Fibroblast of skin of abdomen (primary cell): Measurements from ENCODE around the gene ZNF879. TPM values are rescaled to one million over a fixed set of nuclear protein-coding genes. Genes with fewer than 3 reads are reported as not detected.
A peak's percentile ranks its signal among the peaks of the same experiment; 100 is the strongest.

Experiments used
- DNase-seq: peaks from one replicate; pipeline ENCODE4 v3.0.0-alpha.2; 2013
- polyA plus RNA-seq, 2 experiments: library from polyadenylated mRNA; unstranded; fragments of 120-200 nt; gene quantifications; one replicate each; pipeline ENCODE4 v1.2.1, GENCODE V29; 2013; ENCODE audit not compliant: insufficient read length in 2 of 2

The ZNF879 gene
- polyA plus RNA-seq (2013, experiment 1 of 2; ENCODE audit: insufficient read length): 2.5 TPM
- 2.3 TPM for polyA plus RNA-seq (2013, experiment 2 of 2; ENCODE audit: insufficient read length)

DNA sequence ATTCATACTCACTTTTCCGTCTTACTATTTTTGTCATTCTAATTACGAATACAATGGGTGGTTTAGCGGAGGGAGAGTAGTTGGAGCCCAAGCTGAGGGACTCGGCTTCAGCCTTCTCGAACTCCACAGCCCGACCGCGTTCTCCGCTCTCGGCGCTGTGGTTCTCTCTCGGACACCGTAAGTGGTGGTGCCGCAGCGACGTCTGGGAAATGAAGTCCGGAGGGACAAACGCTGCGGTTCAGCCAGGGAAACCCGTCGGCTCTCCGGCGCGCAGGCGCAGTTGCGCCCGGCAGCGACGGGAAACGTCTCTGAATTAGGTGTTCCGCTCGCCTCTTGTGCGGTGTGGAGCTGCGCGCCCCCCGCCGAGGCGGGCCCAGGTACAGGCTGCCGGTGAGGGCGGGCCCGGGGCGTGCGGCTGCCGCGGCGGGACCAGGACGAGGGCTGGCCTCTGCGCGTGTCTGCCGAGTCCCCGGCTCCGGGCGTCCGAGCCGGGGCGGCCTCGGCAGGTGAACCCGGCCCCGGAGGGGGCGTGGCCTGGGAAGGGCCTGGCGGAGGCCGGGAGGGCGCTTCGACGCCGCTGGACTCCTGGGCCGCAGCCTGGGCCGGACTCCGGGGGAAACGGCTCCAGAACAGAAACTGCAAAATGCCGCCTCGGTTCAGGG is at the start of gene ZNF879:
Gene ZNF879, plus strand, starts transcription at position 277 of the 662 bp plus-strand sequence. CDS start 1,201 bp downstream, outside the sequence.
- DNase-seq: peak; percentile 96

DNA sequence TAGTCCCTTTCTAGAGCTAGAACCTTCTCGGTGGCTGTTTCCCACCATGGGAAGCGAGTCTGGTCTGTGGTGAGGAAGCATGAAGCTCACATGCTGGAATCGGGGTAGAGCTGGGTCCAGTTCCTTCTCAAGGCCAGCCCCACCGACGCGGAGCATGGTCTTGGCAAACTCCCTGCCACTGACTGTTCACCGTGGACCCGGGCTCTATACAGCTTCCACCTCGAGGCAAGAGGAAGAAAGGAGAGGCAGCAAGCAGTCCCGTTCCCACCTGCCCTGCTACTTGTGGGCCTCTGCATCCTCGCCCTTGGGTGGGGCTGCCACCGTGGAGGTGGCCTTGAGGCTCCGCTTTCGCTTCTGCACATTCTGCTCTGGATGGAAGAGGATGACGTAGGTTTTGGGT is 42.2 kb upstream of the ZNF879 start:
- no peak for DNase-seq

- DNase-seq: no peak
These were observed 40.7 kb upstream of the ZNF879 start for GRCh38 chr5:178982941-178983340.

GRCh38 chr5:178983728-178984127 is 39.9 kb upstream of the ZNF879 start:
- DNase-seq: no peak

GRCh38 chr5:178984145-178985072 is 39.2 kb upstream of the ZNF879 start:
- no peak for DNase-seq

- DNase-seq: no peak
These were observed 37.2 kb upstream of the ZNF879 start for GRCh38 chr5:178986326-178986960.

DNA sequence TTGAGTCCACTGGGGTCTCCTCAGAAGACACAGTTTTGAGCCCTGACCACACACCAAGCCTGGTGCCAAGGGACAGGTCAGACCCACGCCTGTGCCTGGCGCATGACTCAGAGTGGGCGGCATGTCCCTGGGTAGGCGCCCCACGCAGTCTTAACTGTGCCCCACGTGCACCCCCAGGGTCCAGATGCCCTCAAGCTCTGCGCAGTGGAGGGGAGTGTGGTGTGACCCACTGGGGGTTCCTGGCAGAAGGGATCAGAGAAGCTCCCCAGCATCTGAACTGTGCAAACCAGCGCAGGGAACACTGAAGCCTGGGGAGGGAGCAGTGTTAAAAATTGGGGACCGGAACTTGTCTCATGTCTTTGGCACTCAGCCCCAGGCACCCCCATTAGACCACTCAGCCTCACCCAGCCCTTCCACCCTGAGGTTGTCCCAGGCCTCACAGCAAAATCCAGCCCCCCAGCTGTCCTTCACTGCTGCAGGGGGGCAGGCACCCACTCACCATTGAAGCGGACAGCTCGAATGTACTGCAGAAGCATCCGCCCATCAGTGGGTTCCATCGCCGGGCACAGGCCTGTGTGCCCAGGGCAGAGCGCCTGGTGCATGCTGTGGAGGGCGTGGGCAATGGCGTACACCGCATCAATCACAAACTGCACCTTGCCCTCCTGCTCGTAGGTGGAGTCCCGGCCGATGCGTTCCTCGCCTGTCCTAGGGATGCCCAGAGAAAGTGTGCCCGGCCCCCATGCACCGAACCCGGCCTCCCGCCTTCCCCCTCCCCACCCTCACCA is 35.0 kb upstream of the ZNF879 start:
- no peak for DNase-seq

DNA sequence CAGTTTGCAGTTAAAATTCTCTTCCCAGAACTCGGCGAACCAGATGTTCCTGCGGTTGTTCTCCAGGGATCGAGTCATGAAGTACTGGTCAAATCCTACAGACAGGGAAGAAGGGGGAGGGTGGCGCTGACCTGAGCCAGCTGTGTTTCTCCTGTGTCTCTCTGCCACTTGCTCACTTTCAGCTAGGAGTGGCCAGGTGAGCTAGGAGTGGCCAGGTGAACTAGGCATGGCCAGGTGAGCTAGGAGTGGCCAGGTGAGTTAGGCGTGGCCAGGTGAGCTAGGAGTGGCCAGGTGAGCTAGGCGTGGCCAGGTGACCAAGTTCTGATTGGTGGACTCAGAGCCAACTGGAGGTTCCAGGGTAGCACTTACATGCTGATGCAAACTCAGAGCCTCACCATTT is 34.3 kb upstream of the ZNF879 start:
- no peak for DNase-seq

GRCh38 chr5:178990491-178990890 is 33.1 kb upstream of the ZNF879 start:
- DNase-seq: no peak

DNA sequence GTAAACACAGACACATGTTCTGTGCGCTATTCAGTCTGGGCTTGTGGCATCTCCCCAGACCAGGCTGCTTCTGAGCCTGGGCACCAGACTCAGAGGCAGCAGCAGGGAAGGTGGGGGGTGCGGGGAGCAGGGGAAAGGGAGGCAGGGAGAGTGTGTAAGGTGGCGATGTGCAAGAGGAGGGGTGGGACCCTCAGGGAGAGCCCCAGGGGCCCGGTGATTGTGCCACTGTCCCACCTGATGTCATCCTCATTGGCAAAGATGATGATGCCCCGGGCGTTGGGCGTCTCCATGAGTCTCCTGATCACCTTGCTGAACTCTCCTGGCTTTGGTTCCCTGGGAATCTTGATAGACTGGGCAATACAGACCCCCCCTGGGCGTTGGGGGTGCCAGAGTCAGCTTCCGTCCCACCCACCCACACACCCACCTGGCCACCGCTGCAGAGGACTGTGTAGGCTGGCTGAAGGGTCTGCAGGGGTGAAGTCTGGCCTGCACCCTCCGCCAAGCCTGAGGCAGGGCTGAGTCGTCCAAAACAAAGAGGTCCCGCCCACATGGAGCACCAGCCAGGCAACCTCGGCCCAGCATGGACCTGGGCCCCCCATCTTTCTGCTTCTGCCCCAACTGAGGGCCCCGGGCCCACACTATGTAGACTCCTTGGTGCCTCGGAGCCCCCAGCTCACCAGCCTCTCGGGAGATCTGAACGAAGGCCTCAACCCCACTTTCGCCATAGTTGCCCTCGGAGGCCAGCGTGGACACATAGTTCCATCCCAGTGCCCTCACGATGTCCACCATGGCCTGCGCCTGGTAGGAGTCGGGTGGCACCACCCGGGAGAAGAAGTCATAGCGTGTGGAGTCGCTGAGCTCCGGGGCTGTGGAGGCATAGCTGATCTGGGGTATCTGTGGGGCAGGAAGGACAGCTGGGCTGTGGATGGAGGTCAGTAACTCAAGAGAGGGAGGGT is 32.1 kb upstream of the ZNF879 start:
- DNase-seq: no peak

DNA sequence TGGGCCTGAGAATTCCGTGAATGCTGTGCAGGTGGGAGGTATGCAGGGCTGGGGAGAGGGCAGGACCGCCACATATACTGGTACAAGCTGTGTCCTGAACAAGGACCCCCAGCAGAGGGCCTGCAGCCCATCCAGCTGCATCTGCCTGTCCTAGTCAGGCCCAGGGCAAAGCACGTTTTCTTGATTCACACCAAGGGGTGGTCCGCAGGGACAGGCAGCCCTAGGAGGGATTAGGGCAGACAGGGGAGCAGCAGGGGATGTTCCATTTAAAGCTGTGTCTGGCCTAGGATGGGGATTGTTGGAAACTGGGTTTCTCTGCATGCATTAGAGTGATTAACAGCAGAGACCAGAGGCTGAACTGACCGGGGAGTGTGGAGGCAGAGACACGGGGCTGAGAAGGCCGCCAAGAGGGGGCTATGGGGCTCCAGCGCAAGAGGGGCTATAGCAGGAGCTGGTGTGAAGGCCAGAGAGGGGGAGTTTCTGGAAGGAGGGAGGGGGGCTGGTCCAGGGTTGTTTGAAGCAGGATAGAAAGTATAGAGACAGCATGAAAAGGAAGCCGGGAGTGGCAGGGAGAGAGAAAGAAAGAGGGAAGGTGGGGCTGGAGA is 31.2 kb upstream of the ZNF879 start:
- no peak for DNase-seq

DNA sequence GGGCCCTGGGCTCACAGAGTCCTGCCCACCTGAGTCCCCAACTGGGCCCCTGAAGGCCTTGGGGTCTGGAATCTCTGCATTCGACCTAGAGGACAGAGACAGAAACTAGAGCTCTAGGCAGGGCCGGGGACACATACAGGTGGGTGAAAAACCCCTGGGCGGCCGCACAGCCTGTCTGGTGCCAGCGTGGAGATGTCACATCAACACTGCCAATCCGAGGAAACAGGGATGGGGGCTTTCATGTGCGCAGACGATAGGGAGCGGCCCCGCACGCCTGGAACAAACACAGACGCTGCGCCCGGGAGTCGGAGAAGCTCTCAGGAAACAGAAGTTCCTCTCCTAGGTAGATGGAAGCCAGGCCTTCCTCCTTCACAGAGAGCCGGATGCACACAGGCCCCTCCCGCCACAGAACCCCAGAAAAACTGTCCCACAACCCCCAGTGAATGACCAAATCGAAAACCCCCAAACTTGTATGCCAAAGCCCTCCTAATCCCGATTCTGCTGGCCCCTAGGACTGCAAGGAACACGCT is 30.3 kb upstream of the ZNF879 start:
- DNase-seq: no peak

GRCh38 chr5:178993955-178994579 is 29.5 kb upstream of the ZNF879 start:
- no peak for DNase-seq

DNA sequence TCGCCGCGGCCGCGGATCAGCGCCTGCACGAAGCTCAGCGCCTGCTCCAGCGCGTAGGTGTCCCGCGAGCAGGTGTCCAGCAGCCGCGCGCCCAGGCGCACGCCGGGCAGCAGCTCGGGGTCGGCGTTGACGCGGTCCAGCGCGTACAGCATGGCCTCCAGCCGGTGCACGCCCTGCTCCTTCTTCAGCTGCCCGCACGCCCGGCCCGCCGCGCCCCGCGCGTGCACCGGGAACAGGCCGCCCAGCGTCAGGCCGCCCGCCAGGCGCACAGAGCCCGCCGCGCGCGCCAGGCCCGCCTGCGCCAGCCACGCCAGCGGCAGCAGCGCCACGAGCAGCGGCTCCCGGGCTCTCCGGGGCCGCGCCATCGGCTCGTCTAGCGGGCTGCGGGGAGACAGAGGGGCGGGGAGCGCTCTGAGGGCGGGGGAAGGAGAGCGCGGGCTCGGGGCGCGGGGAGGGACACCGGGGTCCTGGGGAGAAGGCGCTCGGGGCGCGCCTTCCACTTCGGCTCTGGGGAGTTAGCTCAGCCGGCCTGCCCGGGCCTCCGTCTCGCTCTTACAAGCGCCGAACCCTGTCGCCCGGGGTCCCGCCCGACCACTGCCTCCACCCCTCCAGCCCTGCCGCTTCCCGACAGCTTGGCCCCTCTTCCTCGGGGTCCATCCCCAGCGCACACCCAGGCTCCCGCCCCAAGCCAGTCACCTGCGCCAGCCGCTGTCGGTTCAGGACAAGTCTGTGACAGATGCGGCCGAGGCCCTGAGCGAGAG is 28.8 kb upstream of the ZNF879 start, which contains the start of gene GRM6:
Gene GRM6, minus strand, starts transcription at position 741 of the 761 bp plus-strand sequence. Its CDS starts 376 bp downstream, at position 365.
- DNase-seq: no peak

- no peak for DNase-seq
These were observed 28.3 kb upstream of the ZNF879 start for GRCh38 chr5:178995341-178995690.

- no peak for DNase-seq
These were observed 27.4 kb upstream of the ZNF879 start for GRCh38 chr5:178996156-178996555.

DNA sequence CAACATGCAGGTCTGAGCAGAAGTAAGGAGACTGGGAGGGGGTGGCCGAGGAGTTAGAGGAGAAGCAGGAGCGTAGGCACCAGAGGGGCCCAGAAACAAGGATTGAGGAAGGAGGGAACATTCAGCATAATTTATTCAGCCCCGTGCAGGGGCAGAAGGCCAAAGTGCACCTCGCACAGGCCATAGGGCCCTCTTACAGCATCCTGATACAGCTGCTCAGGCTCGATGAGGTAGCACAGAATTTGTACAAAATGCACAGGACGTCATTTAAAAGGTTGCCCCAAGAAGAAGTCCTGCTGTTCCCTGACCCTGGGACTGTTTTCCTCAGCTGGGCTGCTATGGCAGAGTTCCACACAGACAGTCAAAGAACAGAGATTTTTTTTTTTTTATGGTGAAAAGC is 26.4 kb upstream of the ZNF879 start:
- DNase-seq: no peak

DNA sequence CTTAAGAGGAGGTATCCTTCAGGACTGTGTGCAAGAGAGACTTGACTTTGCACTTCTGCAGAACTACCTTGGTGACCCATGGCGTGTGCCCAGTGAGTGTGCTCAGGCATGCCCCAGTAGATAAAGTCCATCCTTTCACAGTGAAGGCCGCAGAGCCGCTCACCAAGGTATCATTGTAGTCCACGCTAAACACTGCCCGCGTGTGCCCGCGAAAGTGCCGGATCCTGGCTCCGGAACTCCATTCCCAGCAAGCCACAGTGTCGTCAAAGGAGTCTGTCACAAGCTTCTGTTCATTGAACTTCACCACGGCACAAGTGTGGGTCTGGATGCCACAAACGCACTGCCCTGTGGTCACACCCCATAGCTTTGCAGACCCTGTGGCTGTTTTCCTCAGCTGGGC is 25.2 kb upstream of the ZNF879 start:
- no peak for DNase-seq

- DNase-seq: no peak
These were observed 17.0 kb upstream of the ZNF879 start for GRCh38 chr5:179006564-179006963.
